ENCODE results near the gene DTX3.

Gene DTX3

GRCh38 chr12:57605811-57606311 is 1.2 kb downstream of the DTX3 start:
- CTCF ChIA-PET, result interaction anchor here (0.5 to 2.0 kb wide), 6 partner anchors 17 to 147 kb away, joined by 3 to 17 read pairs (median 5); partner anchors contain the start of genes B4GALNT1 and OS9
- POLR2A ChIA-PET, result interaction anchor here (0.7 to 2.1 kb wide), 4 partner anchors 10 to 86 kb away, joined by 3 to 9 read pairs (median 5); partner anchors contain the start of genes DDIT3 and PIP4K2C
- TF ChIP-seq GLIS1 (tag by site-specific recombination; IDR thresholded peaks at IDR 0.05) (peak; percentile 56; the same call in 1 of the 2 replicates), EGR2 (tag by site-specific recombination; IDR thresholded peaks at IDR 0.05; ENCODE audit: low read depth) (0 out of 2 replicates have a peak, but pooled peaks have one; percentile 5), ZNF670 (tag by site-specific recombination; IDR thresholded peaks at IDR 0.05; ENCODE audit: low read depth) (no peak)

GRCh38 chr12:57606399-57606798 is 1.8 kb downstream of the DTX3 start:
- peaks cover 8% of the 10 kb centered on the region for H3K4me1 ChIP-seq (ENCODE audit: control insufficient read depth, insufficient read depth, low read length)
- no peak overlapping the region for H3K27ac ChIP-seq (ENCODE audit: extremely low read depth, low read depth, low read length)
- peaks cover 0 to 36% of the 10 kb centered on the region in 2 experiments; a peak in 2 of 3 replicates for H3K36me3 ChIP-seq (ENCODE audit: control insufficient read depth in 2 of 2, insufficient read depth in 1 of 2, low read length in 2 of 2)
- H3K4me3 ChIP-seq (ENCODE audit: low read depth, low read length), result no peak overlapping the region
- POLR2A ChIA-PET, result interaction anchor here (0.7 to 2.1 kb wide), 3 partner anchors 9 to 86 kb away, joined by 3 to 9 read pairs (median 7); partner anchors contain the start of genes DDIT3 and PIP4K2C
- TF ChIP-seq ZNF514 (tag by site-specific recombination; IDR thresholded peaks at IDR 0.05) (no peak), ZXDB (tag by site-specific recombination; IDR thresholded peaks at IDR 0.05) (no peak), ZFP37 (tag by site-specific recombination; IDR thresholded peaks at IDR 0.05) (no peak), ZNF571 (tag by site-specific recombination; IDR thresholded peaks at IDR 0.05) (no peak), ZNF138 (tag by site-specific recombination; IDR thresholded peaks at IDR 0.05; ENCODE audit: borderline replicate concordance) (no peak), ZNF549 (tag by site-specific recombination; IDR thresholded peaks at IDR 0.05) (no peak), GLI4 (tag by site-specific recombination; IDR thresholded peaks at IDR 0.05) (no peak), MZF1 (tag by site-specific recombination; IDR thresholded peaks at IDR 0.05; ENCODE audit: borderline replicate concordance) (no peak), ZNF174 (tag by site-specific recombination; IDR thresholded peaks at IDR 0.05) (no peak), PRDM6 (tag by site-specific recombination; IDR thresholded peaks at IDR 0.05) (no peak), KLF16 (tag by site-specific recombination; IDR thresholded peaks at IDR 0.05) (no peak), TSHZ1 (tag by site-specific recombination; IDR thresholded peaks at IDR 0.05; ENCODE audit: borderline replicate concordance) (no peak)
- CTCF ChIA-PET, result interaction anchor here (0.5 to 2.0 kb wide), 7 partner anchors 14 to 148 kb away, joined by 3 to 17 read pairs (median 4); partner anchors contain the start of genes B4GALNT1 and OS9
- no peaks in the 10 kb centered on the region for H3K9me3 ChIP-seq (ENCODE audit: control insufficient read depth, insufficient read depth, low read depth, low read length)

More at GRCh38 chr12:57605811-57606311, 1.2 kb downstream of the DTX3 start:
- H3K4me3 ChIP-seq (ENCODE audit: low read depth, low read length), result no peak overlapping the region
- H3K27ac ChIP-seq (ENCODE audit: extremely low read depth, low read depth, low read length), result no peak overlapping the region
- peaks cover 8% of the 10 kb centered on the region for H3K4me1 ChIP-seq (ENCODE audit: control insufficient read depth, insufficient read depth, low read length)
- H3K36me3 ChIP-seq (ENCODE audit: control insufficient read depth in 2 of 2, insufficient read depth in 1 of 2, low read length in 2 of 2), result peaks cover 0 to 41% of the 10 kb centered on the region in 2 experiments; a peak in 2 of 3 replicates
- no peaks in the 10 kb centered on the region for H3K9me3 ChIP-seq (ENCODE audit: control insufficient read depth, insufficient read depth, low read depth, low read length)

GRCh38 chr12:57606821-57607220 is 2.2 kb downstream of the DTX3 start:
- Histone ChIP-seq H3K36me3 (ENCODE audit: control insufficient read depth in 2 of 2, insufficient read depth in 1 of 2, low read length in 2 of 2) (peaks cover 0 to 32% of the 10 kb centered on the region in 2 experiments; a peak in 1 of 3 replicates), H3K9me3 (ENCODE audit: control insufficient read depth, insufficient read depth, low read depth, low read length) (no peaks in the 10 kb centered on the region), H3K4me1 (ENCODE audit: control insufficient read depth, insufficient read depth, low read length) (peaks cover 8% of the 10 kb centered on the region), H3K27ac (ENCODE audit: extremely low read depth, low read depth, low read length) (no peak overlapping the region), H3K4me3 (ENCODE audit: low read depth, low read length) (no peak overlapping the region)
- TF ChIP-seq ZNF645 (tag by site-specific recombination; IDR thresholded peaks at IDR 0.05) (no peak), ZNF114 (tag by site-specific recombination; IDR thresholded peaks at IDR 0.05) (no peak), SETDB1 (IDR thresholded peaks at IDR 0.05; ENCODE audit: insufficient read length, low read length) (no peak), KLF16 (tag by site-specific recombination; IDR thresholded peaks at IDR 0.05) (no peak), ZSCAN4 (tag by site-specific recombination; IDR thresholded peaks at IDR 0.05) (no peak), ZNF585B (tag by site-specific recombination; IDR thresholded peaks at IDR 0.05) (no peak), ZNF521 (tag by site-specific recombination; IDR thresholded peaks at IDR 0.05) (no peak), ZNF221 (tag by site-specific recombination; IDR thresholded peaks at IDR 0.05; ENCODE audit: borderline replicate concordance) (no peak), SP3 (tag by site-specific recombination; IDR thresholded peaks at IDR 0.05) (no peak), HOXD13 (CRISPR knock-in tag; IDR thresholded peaks at IDR 0.05; ENCODE audit: borderline replicate concordance) (no peak), ZNF549 (tag by site-specific recombination; IDR thresholded peaks at IDR 0.05) (no peak)
- CTCF ChIA-PET, result interaction anchor here (0.9 to 2.0 kb wide), 5 partner anchors 14 to 87 kb away, joined by 3 to 17 read pairs (median 4); partner anchors contain the start of gene OS9
- POLR2A ChIA-PET, result interaction anchor here (2.0 to 2.1 kb wide), 2 partner anchors 9 to 15 kb away, joined by 7 to 9 read pairs; partner anchors contain the start of gene PIP4K2C
